Aorta (tissue), 5 donors: Measurements from ENCODE around the gene KIF21B. TPM values are rescaled to one million over a fixed set of nuclear protein-coding genes. Genes with fewer than 3 reads are reported as not detected.

Source experiments
- ATAC-seq: fragments of 200-7000 bp; cut with Tn5 transposase; one replicate; pipeline ENCODE4 v1.9.1; 2022; ENCODE audit warnings: moderate library complexity; ENCODE audit not compliant: low FRiP score
- DNase-seq, 2 donors: peaks; one replicate each; pipeline ENCODE4 v3.0.0-alpha.2; 2020
- H3K27ac ChIP-seq, 2 donors: one replicate each; pipeline ENCODE4 v1.5.1; 2013; ENCODE audit warnings: low read length in 2 of 2, mild to moderate bottlenecking in 2 of 2, moderate library complexity in 2 of 2, control low read depth in 1 of 2, inconsistent platforms in 1 of 2, low read depth in 1 of 2
- H3K27me3 ChIP-seq, 2 donors: one replicate each; pipeline ENCODE4 v1.6.1; 2013; ENCODE audit warnings: control low read depth in 1 of 2, low read length in 1 of 2, mild to moderate bottlenecking in 1 of 2, moderate library complexity in 1 of 2; ENCODE audit not compliant: insufficient read depth in 2 of 2, control insufficient read depth in 1 of 2
- H3K36me3 ChIP-seq, 2 donors: one replicate each; pipeline ENCODE4 v1.6.1; 2013; ENCODE audit warnings: control low read depth in 1 of 2, low read length in 1 of 2, mild to moderate bottlenecking in 1 of 2; ENCODE audit not compliant: insufficient read depth in 2 of 2, control insufficient read depth in 1 of 2
- H3K4me1 ChIP-seq, 2 donors: one replicate each; pipeline ENCODE4 v1.6.1; 2013; ENCODE audit warnings: low read length in 2 of 2, control low read depth in 1 of 2, mild to moderate bottlenecking in 1 of 2, moderate library complexity in 1 of 2; ENCODE audit not compliant: insufficient read depth in 2 of 2, control insufficient read depth in 1 of 2
- H3K4me3 ChIP-seq, 2 donors: one replicate each; pipeline ENCODE4 v1.5.1; 2013; ENCODE audit warnings: low read length in 2 of 2, control low read depth in 1 of 2, mild to moderate bottlenecking in 1 of 2
- H3K9me3 ChIP-seq: one replicate; pipeline ENCODE4 v1.6.1; 2013; ENCODE audit warnings: mild to moderate bottlenecking, low read length; ENCODE audit not compliant: control insufficient read depth
- WGBS, 2 donors: extraction: QIAGEN DNeasy Blood & Tissue Kit; methylation state at CpG; one replicate each; pipeline ENCODE4 v1.1.7; 2013; 5-methylcytosine and 5-hydroxymethylcytosine counted together
- intact Hi-C, 2 donors: fragments of 100-400 bp; cut with DNase I; formaldehyde crosslinking; loops; one replicate each; pipeline versions ENCODE4 v1.14.2 to v1.15.0; 2022
- polyA plus RNA-seq, 2 donors: library from polyadenylated mRNA; stranded (reverse); fragments of 200-250 nt; gene quantifications; one replicate each; pipeline ENCODE4 v1.2.3, GENCODE V29; 2013
- total RNA-seq, 2 donors: library from RNA; stranded (reverse); fragmentation: NEBNext Ultra II Directional; extraction: Animal tissue kit (Norgen Biotek cat#: 25700); gene quantifications; one replicate each; pipeline ENCODE4 v1.2.1, GENCODE V29; 2021
- donor health status: healthy with polysubstance abuse.
- donor health status: Bipolar disorder and iron deficiency.
- donor health status: DM: no; HTN: no; CAD: no.
- donor health status: DM: no; HTN: no; CAD: no.
- donor health status: DM: yes; HTN: yes; CAD: no.

KIF21B gene
- total and polyA plus RNA-seq, 4 donors = 0.31 to 4.6 (median 2.3) TPM

DNA sequence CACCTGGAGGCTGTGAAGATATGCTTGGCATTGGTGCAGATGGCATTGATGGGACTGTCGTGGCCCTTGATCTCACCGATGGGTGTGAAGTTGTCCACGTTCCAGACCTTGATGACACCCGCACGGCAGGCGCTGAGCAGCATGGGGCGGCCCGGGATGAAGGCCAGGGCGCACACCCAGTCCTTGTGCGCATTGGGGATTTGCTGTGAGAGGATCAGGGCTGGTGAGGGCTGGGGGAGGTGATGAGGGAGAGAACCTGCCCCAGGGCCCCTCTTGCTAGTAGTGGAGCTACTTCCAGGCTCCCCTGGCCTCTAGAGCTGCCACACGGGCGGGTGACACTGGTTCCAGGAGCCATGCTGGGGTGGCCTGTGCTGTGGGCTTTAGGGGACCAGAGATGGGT is 48.8 kb downstream of the KIF21B start:
- Histone ChIP-seq H3K4me1 (no peaks in the 10 kb centered on the region), H3K4me3 (no peak overlapping the region), H3K9me3 (no peaks in the 10 kb centered on the region), H3K36me3 (no peaks in the 10 kb centered on the region), H3K27ac (no peak overlapping the region), H3K27me3 (no peaks in the 10 kb centered on the region)
- DNase-seq (peak in 1 of 2 donors; percentile 60), ATAC-seq (no peak)
- intact Hi-C loops = loop anchor here (2.0 to 10.0 kb wide), 5 partner anchors 68 to 250 kb away; partner anchors contain the start of gene CACNA1S (in 2 of the 2)
- 92 to 95% methylated on average over 12 of the region's 12 CpGs for WGBS, 2 donors

DNA sequence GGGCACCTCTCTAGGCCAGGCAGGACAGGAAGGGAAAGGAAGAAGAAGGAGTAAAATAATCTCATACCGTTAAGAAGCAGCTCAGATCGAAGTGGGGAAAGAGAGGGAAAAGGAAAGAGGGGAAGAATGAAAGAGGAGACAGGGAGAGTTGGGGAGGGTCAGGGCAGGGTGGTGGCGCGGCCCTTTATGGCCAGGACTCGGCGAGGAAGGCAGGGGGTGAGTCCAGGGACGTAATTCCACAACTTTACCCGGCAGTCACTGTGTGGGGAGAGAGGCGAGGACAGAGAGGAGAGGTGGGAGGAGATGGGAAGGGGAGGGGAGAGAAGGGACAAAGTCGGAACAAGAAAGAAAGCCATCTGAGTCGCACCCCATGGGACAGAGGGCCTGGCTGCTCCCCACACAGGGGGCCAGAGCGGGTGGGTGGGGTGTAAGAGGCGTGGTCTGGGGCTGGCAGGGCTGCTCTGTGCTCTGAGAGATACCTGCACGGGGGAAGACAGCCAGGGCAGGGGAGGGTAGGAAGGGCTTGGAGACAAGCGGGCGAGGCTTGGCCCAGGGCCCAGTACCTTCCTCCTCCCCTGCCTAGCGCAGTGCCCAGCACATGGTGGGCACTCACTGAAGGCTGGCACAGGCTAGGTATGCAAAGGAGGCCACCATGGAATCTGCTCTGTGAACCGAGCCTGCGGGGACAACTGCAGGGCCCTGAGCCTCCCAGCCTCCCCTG is 49.4 kb downstream of the KIF21B start:
- no peaks in the 10 kb centered on the region for H3K4me1 ChIP-seq
- WGBS, 2 donors = 92% methylated on average over 19 of the region's 19 CpGs
- DNase-seq (peak in 1 of 2 donors; percentile 62), ATAC-seq (no peak)
- no peaks in the 10 kb centered on the region for H3K36me3 ChIP-seq
- no peaks in the 10 kb centered on the region for H3K27me3 ChIP-seq
- H3K4me3 ChIP-seq = no peak overlapping the region
- intact Hi-C loops = loop anchor here (2.0 to 10.0 kb wide), 6 partner anchors 68 to 251 kb away; partner anchors contain the start of gene CACNA1S (in 2 of the 2)
- H3K27ac ChIP-seq = no peak overlapping the region
- H3K9me3 ChIP-seq = no peaks in the 10 kb centered on the region

- intact Hi-C loops = loop anchor here (2.0 to 10.0 kb wide), 5 partner anchors 69 to 252 kb away; partner anchors contain the start of gene CACNA1S (in 1 of the 2)
- Histone ChIP-seq H3K9me3 (no peaks in the 10 kb centered on the region), H3K27me3 (no peaks in the 10 kb centered on the region), H3K27ac (no peak overlapping the region), H3K36me3 (no peaks in the 10 kb centered on the region), H3K4me1 (no peaks in the 10 kb centered on the region), H3K4me3 (no peak overlapping the region)
- no peak for ATAC-seq
- peak in 1 of 2 donors; percentile 61 for DNase-seq
- 94 to 95% methylated on average over 15 to 17 of the region's 17 CpGs for WGBS, 2 donors
These were observed 50.4 kb downstream of the KIF21B start for GRCh38 chr1:200972985-200973742.

GRCh38 chr1:200971955-200972711 is 51.4 kb downstream of the KIF21B start:
- Histone ChIP-seq H3K4me1 (no peaks in the 10 kb centered on the region), H3K9me3 (no peaks in the 10 kb centered on the region), H3K27me3 (no peaks in the 10 kb centered on the region), H3K27ac (no peak overlapping the region), H3K4me3 (no peak overlapping the region), H3K36me3 (no peaks in the 10 kb centered on the region)
- ATAC-seq = peak; percentile 68
- peak; percentile 77 to 91 for DNase-seq
- 45 to 50% methylated on average over 34 of the region's 34 CpGs for WGBS, 2 donors
- intact Hi-C loops = loop anchor here (2.0 to 10.0 kb wide), 5 partner anchors 70 to 253 kb away; partner anchors contain the start of gene CACNA1S (in 1 of the 2)

- Histone ChIP-seq H3K9me3 (no peaks in the 10 kb centered on the region), H3K4me3 (no peak overlapping the region), H3K4me1 (no peaks in the 10 kb centered on the region), H3K36me3 (no peaks in the 10 kb centered on the region), H3K27ac (no peak overlapping the region), H3K27me3 (no peaks in the 10 kb centered on the region)
- 86 to 87% methylated on average over 14 of the region's 14 CpGs for WGBS, 2 donors
- no peak for ATAC-seq
- intact Hi-C loops = loop anchor here (5.0 to 10.0 kb wide), 4 partner anchors 71 to 253 kb away; partner anchors contain the start of gene CACNA1S (in 1 of the 2)
- DNase-seq = no peak
These were observed 52.0 kb downstream of the KIF21B start for GRCh38 chr1:200971428-200971903.

GRCh38 chr1:200970771-200971427 is 52.6 kb downstream of the KIF21B start:
- DNase-seq (no peak), ATAC-seq (no peak)
- WGBS, 2 donors = 92 to 93% methylated on average over 14 of the region's 14 CpGs
- no peaks in the 10 kb centered on the region for H3K36me3 ChIP-seq
- H3K4me3 ChIP-seq = no peak overlapping the region
- no peaks in the 10 kb centered on the region for H3K27me3 ChIP-seq
- H3K4me1 ChIP-seq = no peaks in the 10 kb centered on the region
- intact Hi-C loops = loop anchor here (5.0 to 10.0 kb wide), 4 partner anchors 71 to 254 kb away; partner anchors contain the start of gene CACNA1S (in 1 of the 2)
- H3K9me3 ChIP-seq = no peaks in the 10 kb centered on the region
- no peak overlapping the region for H3K27ac ChIP-seq

- intact Hi-C loops = loop anchor here (5.0 to 10.0 kb wide), 4 partner anchors 72 to 255 kb away; partner anchors contain the start of gene CACNA1S (in 1 of the 2)
- Histone ChIP-seq H3K9me3 (no peaks in the 10 kb centered on the region), H3K4me3 (no peak overlapping the region), H3K27me3 (no peaks in the 10 kb centered on the region), H3K27ac (no peak overlapping the region), H3K4me1 (no peaks in the 10 kb centered on the region), H3K36me3 (no peaks in the 10 kb centered on the region)
- DNase-seq = no peak
- 61 to 62% methylated on average over 11 of the region's 11 CpGs for WGBS, 2 donors
- ATAC-seq = no peak
These were observed 53.6 kb downstream of the KIF21B start for GRCh38 chr1:200969726-200970561.
